Measurements from ENCODE around the gene POLR2E.

The POLR2E gene

DNA sequence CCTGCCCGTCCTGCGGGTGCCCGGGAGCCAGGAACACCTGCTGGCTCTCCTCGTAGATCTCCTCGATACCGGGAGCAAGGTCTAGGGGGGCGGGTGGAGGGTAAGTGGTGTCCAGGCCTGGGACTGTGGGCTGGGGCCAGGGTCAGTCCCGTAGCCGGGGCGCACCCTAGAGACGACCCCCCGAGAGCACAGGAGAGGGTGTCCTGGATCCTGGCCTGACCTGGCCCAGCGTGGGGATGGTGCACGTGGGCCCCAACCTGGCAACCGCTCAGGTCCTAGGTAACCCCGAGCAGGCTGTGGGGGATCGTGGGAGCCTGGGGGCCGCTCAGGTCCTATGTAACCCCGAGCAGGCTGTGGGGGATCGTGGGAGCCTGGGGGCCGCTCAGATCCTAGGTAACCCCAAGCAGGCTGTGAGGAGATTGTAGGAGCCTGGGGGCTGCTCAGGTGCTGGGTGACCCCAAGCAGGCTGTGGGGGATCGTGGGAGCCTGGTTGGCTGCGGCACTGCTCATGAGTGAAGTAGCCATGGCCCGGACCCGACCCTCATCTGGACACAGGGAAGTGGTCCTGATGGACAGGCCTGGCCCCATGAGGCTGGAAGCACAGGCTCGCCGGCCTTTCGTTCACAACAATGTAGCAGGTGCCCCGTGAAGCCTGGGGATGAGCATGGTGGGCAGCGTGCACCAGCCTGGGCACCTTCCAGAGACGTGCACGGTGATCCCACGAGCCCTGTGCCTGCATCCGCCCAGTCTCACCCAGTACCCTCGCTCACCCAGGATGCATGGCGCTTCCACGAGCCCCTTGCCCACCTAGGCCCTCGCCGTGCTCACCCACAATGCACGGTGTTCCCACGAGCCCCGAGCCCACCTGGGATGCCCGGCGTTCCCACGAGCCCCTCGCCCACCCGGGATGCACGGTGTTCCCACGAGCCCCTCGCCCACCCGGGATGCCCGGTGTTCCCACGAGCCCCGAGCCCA, 14.8 kb upstream of the POLR2E start:
- no peak for DNase-seq

DNA sequence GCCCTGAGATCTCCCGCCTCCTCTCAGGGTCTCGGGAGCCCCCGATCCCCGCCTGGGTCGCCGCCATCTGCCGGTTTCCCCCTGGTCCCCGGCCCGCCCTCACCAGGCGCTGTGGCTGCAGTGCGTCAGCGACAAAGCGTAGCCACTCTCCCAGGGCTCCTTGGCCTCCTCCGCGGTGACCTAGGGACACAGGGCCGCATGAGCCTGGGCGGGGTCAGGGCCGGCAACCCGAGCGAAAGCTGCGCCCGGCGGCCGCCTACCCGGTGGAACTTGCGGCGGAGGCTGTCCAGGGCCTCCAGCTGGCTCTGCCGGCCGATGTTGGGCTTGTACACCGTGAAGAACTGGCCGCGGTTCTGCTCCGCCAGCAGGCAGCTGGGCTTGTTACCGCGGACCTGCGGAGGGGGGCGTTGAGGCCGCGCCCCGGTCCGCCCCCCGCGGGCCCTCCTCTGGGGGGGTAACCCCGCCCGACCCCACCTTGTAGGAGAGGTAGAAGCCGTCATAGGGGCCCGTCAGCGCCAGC, 13.9 kb upstream of the POLR2E start:
- no peak for DNase-seq

DNA sequence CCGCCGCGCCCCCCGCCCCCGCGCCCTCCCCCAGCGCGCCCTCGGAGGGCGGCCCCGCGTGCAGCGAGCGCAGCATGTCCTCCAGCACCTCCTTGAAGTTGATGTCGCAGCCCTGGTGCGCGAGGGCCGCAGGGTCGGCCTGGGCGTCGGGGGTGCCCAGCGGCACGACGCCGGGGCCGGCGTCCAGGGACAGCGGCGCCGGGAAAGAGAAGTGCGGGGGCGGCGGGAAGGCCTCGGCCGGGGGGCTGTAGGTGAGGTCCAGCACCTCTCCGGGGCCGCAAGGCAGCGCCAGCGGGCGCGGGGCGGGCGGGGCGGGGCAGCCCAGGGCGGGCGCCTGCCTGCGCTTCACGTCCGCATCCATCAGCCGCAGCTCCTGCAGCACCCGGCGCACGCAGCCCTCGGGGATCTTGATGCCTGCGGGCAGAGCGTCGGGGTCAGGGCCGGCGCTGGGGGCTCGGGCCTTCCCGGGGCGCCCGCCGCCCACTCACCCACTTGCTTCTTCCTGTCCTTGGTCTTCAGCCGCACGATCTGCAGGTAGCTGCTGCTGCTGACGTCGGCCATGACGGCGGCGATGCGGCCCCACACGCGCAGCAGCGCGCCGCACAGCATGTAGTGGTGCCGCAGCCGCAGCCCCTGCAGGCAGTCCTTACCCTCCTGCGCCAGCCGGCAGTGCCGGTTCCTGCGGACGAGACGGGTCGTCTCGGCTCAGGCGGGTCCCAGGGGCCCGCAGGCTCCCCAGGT, 13.3 kb upstream of the POLR2E start:
- no peak for DNase-seq

DNA sequence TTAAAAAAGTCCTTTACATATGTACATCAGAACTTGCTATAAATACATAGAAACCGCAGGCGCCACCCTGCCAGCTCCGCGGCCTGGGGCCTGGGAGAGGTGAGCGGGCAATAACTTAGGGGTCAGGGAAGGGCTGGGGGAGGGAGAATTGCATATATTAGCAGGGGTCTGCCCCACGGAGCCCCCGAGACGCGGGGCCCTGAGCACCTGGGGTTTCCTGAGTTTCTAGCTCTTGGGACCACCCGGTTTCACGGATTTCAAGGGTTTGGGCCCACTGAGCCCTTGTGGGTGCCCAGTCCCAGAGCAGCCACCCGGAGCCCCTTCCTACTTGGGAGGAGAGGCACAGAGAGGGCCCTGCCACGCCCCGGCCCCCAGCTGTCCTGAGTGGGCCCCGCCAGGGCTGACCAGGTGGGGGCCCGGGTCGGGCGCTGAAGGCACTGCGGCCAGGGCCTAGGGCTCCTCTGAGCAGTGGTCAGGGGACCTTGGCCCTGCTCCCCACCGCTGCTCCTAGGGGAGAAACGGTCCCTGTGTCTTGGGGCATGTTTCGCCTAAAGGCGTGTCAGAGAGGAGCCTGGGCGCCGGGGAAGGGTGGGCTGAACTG, 12.6 kb upstream of the POLR2E start:
- no peak for DNase-seq

DNA sequence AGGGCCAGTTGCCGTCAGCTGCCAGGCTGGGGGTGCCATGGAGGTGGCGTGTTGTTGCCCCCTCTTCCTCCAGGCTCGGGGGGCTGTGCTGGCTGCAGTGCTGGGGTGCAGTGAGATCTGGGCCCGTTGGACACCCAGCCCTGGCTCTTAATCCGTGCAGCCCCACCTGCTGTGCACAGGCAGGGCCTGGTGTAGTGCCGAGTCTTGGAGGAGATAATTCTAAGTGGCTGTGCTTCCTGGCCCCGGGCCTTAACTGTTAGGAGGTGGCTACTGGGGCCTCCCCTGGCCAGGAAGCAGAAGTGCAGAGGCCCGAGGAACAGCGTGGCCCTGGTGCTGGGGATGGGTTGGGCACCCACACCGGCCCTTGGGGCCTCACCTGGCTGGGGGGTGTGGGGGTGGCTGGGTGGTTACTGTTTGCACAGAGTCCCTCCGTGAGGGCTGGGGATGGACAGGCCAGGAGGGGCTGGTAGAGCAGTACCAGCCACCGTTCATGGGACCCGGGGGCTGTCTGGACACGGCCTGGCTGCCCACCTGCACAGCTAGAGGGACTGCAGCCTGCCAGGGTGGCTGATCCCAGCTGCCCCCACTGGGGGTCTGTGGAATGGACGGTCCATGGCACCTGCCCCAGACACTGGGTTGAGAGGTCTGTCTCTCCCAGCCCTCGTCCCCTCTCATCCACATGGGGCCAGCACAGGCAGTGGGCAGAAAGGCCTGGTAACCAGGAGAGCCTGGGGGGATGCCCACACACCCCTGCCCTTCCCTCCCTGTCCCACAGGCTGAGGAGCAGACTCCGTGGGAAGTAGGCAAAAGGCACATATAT, 11.9 kb upstream of the POLR2E start:
- no peak for DNase-seq

DNA sequence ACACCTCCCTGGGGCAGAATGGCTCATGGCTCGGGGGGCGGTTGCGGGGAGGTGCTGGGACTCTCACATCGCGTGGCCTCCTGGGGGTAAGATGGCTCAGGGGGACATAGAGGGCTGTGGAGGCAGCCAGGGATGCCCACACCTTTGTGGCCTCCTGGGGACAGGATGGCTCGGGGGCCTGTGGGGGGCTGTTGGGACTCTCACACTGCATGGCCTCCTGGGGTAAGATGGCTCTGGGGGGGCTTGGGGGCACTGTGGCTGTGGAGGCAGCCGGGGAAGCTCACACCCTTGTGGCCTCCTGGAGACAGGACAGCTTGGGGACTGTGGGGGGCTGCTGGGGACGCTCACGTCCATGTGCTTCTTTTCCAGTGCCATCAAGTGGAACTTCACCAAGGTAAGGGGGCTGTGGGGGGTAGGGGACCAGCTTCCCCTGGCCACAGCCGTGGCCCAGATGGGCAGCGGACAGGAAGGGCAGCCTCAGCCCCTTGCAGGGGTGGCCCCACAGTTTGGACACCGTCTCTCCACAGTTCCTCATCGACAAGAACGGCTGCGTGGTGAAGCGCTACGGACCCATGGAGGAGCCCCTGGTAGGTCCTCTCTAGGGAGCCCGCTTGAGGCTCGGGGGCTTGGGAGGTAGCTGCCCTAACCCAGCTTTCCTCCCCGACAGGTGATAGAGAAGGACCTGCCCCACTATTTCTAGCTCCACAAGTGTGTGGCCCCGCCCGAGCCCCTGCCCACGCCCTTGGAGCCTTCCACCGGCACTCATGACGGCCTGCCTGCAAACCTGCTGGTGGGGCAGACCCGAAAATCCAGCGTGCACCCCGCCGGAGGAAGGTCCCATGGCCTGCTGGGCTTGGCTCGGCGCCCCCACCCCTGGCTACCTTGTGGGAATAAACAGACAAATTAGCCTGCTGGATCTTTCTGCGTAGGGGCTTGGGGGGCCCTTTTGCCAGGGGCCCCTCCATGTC, 11.0 kb upstream of the POLR2E start:
- DNase-seq: no peak

DNA sequence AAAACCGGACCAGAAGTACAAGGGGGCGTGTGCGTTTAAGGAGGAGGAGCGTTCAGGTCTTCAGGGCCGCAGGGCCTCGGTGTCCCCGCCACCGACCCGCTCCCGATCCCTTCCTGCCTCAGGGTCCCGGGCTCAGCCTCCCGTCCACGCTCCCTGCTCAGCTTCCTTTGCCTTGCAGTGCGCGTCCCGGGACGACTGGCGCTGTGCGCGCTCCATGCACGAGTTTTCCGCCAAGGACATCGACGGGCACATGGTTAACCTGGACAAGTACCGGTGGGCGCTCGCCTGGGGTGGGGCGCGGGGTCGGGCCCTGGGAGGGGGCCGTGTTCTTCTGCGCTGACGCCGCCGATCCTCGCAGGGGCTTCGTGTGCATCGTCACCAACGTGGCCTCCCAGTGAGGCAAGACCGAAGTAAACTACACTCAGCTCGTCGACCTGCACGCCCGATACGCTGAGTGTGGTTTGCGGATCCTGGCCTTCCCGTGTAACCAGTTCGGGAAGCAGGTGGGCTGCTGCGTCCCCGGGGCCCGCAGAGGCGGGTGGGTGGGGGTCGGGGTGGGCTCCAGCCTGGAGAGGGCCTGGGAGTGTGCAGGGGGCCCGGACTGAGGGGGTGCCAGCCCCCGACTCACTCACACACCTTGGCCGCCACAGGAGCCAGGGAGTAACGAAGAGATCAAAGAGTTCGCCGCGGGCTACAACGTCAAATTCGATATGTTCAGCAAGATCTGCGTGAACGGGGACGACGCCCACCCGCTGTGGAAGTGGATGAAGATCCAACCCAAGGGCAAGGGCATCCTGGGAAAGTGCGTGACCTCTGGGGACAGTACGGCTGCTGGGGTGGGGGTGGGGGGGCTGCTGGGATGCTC, 10.1 kb upstream of the POLR2E start:
- no peak for DNase-seq

DNA sequence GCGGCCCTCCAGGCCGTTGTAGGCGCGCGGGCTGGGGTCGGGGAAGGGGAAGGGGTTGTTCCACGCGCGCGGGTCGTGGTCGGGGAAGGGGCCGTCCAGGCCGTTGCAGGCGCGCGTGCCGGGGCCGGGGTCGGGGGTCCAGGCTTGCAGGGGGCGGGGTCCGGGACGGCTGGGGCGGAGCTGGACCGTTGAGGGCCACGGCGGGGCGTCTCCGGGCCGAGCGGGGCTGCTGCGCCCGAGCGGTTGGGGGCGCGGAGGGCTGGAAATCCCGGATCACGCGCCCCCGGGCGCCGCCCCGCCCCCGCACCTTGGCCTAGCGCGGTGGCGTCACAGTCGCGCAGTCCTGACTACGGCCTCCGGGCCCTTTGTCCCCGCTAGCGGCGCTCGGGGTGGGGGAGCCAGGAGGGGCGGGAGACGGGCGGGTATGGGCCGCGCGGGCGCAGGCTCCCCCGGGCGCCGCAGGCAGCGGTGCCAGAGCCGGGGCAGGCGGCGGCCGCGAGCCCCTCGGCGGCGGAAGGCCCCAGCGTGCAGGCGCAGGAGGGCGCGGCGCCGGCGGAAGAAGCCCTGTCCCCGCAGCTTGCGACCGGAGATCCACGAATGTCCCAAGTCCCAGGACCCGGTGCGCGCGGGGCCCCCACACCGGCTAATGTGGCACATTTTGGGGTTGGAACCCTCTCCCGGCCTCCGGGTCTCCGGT, 9.3 kb upstream of the POLR2E start:
- DNase-seq: peak; percentile 78

DNA sequence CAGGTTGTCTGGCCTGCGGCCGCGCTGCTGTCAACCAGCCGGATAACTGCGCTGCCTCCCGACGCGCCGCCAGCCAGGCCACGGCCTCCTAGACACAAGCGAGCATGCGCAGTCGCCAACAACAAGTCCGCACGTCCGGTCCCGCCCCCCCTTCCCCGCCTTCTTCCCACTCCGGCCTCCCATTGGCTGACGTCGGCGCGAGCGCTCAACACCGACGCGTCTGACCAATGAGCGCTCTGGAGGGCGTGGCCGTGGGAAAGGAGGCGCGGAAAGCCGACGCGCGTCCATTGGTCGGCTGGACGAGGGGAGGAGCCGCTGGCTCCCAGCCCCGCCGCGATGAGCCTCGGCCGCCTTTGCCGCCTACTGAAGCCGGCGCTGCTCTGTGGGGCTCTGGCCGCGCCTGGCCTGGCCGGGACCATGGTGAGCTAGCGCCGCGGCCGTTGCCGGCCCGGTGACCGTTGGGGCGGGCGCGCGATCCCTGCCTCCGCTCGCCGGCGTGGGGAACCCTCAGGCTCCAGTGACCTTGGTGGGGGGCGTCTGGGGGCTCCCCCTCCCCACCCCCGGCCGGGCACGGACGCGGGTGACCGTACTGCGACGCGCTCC, 8.6 kb upstream of the POLR2E start, which contains the start of gene GPX4:
GPX4 (plus strand) TSS at position 287 of the 603 bp plus-strand sequence; CDS start at position 337, 50 bp downstream.
- DNase-seq: peak; percentile 99

DNA sequence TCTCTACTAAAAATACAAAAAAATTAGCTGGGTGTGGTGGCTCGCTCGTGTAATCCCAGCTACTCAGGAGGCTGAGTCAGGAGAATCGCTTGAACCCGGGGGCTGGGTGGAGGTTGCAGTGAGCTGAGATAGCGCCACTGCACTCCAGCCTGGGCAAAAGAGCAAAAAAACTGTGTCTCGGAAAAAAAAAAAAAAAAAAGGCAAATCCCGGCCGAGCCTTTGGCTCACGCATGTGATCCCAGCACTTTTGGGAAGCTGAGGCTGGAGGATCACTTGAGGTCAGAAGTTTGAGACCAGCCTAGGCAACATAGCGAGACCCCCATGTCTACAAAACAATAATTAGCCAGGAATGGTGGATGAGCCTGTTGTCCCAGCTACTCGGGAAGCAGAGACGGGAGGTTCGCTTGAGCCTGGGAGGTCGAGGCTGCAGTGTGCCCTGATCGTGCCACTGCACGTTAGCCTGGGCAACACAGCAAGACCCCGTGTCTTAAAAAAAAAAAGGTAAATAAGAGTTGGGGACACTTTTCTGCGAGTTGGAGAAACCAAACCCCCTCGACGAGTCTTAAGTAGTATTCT, 8.0 kb upstream of the POLR2E start:
- no peak for DNase-seq

DNA sequence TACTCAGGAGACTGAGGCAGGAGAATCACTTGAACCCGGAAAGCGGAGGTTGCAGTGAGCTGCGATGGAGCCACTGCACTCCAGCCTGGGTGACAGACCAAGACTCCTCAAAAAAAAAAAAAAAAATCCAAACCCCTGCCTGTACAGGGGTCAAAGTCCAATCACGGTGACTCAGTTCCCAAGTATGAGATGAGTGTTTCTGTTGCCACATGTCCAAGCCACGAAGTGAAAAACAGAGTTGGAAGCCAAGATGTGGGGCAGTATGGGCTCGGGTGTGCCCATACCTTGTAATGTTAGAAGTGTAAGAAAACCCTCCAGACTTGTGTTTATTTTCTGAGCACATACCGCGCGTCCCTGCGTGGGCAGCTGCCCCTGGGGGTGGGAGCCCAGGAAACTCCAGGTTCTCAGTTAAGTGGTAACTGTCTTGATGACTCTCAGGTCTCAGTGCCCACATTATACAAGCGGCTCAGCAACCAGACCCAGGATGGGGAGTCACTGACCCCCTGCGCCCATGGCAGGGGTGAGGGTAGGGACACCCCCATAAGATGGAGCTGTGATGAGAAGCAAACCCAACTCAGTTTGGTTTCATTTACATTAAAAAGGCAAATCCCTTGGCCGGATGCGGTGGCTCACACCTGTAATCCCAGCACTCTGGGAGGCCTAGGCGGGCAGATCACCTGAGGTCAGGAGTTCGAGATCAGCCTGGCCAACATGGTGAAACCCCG, 7.4 kb upstream of the POLR2E start:
- DNase-seq: peak; percentile 82

DNA sequence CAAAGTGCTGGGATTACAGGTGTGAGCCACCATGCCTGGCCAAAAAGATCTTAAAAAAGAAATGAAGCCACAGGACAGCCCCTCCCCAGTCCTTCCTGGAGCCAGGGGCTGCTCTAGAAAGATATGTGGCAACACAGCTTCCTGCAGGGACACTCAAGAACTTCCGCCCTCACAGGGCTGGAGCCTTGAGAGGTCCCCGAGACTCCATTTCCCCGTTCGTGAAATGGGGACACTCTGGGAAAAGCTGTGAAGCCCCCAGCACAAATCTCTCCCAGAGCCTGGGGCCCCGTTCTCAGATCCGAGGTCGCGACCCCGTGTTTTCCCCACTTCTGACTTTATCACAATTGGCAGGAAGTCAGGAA, 6.1 kb upstream of the POLR2E start:
- DNase-seq: peak; percentile 13

DNA sequence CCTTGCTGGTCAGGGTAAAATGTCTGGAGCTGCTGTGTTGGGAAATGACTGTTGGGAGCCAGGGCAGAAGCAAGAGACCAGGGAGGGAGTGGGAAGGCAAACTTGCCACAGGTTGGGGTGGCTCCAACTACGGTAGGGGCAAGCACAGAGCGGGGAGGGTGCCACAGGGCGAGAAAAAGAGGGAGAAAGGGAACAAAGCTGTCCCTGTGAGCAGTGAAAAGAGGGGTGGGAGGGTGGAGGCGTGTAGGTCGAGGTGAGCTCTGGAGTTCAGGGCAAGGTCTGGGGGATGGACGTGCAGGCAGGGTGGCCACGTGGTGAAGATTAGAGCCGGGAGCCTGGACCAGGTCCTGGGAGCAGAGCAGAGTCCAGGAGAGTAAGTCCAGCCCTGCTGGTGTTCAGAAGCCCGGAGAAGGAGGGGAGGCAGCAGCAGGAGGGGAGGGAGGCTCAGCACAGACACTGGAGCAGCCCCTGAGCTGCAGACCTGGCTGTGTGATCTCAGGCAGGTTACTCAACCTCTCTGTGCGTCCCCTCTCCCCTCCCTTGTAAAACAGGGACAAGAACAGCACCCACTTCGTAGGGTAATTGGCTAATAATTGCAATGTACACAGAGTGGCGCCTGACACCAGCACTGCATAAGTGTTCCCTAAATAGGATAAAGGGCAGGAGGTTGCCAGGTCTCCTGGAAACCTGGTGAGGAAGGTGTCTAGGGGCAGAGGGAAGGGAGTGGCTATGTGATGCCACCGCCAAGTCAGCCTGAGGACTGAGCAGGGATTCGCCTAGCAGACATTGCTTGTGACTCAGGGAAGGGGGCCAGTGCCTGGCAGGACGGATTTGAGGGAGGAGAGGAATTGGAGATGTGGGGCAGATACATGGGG, 3.2 kb upstream of the POLR2E start:
- no peak for DNase-seq

DNA sequence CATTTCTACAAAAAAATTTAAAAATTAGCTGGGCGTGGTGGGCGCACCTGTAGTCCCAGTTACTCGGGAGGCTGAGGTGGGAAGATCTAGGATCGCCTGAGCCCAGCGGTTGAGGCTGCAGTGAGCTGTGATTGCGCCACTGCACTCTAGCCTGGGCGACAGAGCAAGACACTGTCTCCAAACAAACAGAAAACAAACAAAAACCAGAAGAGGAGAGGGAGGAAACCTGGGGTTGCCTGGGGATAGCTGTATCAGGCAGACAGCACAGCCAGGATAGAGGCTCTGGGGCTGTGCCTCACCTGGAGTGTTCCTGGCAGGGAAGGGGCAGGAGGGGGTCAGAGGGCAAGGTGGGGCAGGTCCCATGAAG, 2.6 kb upstream of the POLR2E start:
- DNase-seq: no peak

DNA sequence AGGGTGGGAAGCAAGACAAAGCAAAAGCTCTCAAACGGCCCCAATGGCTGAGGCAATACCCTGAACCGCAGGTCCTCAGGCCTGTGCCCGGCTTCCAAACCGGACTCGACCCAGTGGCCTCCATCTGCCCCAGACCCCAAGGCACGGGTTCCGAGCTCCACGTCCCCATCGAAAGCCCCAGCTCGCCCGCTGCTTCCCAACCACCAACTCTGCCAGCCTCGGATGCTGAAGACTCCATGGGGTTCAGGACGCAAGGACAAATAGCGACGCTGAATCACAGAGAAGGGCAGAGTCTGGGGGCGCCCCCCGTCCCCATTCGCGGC, 559 bp downstream of the POLR2E start:
- DNase-seq: peak; percentile 45

DNA sequence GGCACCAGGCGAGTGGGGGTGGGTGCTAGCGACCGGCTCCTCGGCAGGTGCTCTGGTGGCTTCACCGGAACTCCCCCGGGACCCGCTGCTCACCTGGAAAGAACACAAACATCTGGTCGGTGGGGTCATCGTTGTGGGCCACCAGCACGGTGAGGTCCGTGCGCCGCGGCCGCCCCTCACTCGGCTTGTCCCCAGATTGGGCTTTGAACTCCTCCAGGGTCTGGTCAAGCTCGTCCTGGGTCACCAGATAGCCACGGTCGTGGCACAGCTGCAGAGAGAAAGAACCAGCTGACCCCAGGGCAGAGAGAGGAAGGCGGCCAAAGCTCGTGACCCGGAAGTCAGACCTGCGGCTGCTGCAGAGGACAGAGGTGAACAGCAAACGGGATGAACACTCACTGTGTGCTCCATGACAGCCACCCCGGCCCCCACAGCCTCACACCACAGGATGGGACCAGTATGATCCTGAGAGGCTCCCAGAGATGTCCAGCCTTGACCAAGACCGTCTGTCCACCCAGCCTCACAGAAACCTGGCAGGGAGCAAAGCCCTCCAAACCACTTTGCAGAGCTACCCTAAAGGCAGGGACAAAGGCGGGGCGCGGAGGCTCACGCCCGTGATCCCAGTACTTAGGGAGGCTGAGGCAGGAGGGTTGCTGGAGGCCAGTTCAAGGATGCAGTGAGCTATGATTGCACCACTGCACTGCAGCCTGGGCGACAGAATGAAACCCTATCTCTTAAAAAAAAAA, 1.2 kb downstream of the POLR2E start:
- no peak for DNase-seq
